Embryonic facial prominence (tissue), 1 donor: ENCODE measurements around the gene TBX15.
"Not testable (repeated sequence)": the region's sequence is repeated elsewhere in the genome, so short reads cannot be mapped to it uniquely, and the experiment has no call there.

ENCODE experiments used
- DNase-seq: peaks from one replicate; pipeline ENCODE4 v3.0.0-alpha.2; 2016; ENCODE audit errors: extremely low spot score

Gene TBX15

DNA sequence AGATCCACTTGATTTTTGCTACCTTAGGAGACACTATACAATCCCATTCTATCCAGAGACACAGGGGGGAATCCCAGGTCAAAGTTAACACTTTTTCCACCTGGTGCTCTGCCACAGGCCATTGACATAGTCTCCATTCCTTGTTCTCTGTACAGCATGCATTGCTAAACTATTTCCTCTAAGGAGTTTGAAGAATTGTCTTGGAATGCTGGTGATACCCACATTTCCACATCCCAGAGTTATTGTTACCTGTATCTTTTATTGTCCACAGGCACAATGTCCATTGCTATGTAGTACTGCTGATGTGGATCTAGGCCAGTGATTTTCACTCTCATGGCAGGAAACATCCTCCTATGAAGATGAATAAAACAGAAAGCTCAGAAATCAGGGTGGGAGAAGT is 61.9 kb downstream of the TBX15 start:
- no peak for DNase-seq

- no peak for DNase-seq
These were observed 62.5 kb downstream of the TBX15 start for GRCh38 chr1:118925651-118926050.

- DNase-seq = no peak
These were observed 64.8 kb downstream of the TBX15 start for GRCh38 chr1:118923319-118923718.

GRCh38 chr1:118921994-118922393 is 66.1 kb downstream of the TBX15 start:
- DNase-seq = no peak

DNA sequence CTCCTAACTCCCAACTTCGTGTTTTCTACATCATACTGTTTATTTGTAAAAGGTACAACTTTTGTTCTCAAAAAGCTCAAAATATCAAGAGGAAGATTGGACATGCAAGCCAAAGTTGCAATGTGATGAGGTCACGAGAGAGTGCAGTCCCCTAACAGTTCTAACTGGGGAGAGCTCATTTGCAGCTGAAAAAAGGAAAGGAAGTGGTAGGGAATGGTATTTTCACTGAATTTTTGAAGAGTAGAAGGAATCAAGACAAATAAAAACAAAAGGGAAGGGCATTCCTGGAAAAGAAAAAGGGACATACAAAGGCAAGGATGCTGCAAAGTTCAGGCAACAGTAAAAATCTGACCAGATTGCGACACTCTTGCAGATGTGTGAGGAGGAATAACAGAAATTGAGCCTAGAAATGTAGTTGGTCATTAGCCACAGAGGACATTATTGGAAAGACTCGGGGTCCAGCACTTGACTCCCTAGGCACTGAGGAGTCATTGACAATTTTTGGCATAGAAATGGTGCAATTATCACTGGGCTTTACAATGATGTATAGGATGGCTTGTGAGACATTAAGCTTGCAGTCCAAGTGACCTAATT is 67.9 kb downstream of the TBX15 start:
- no peak for DNase-seq

DNA sequence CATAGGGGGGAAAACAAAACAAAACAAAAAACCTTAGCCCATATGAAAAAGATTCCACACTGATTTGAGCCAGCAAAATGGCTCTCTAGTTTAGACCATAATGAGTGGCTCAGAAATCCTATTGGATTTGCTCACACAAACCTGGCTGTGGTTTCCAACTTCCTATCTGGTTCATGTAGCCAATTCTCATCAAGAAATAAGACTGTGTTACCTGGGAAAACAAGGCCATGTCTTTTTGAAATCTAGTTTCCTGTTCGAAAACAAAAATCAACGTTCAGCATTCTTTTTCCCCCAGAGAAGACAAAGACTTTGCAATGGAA is 69.2 kb downstream of the TBX15 start:
- no peak for DNase-seq

DNA sequence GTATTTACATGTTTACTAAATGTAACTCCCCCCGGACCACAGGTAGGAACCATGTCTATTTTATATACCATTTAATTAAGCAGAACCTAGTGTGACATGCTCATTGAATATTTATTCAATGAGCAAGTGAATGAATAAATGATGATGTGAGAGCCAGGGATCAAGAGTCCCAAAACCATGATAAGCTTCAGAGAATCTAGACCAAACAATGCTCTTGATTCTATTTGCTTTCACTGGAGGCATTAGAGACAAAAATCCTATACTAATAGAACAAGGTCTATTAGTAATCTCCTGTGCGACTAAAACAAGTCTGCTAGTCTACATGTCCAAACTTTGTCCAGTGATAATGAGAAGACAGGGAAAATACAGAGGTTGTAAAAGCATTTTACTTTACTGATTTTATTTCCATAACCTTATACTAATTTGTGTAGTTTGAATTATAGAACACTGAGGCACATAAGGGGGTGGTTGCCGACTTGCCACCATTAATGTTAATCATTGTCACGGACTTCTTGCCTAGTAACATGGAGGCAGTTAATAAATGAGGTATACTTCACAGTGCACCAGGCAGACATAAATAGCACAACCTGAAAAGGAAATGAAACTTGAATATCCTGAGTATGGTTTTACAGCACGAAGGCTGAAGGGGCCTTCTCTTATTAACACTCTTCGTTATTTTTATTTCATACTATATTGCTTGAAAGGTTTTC is 69.8 kb downstream of the TBX15 start:
- DNase-seq = no peak

DNA sequence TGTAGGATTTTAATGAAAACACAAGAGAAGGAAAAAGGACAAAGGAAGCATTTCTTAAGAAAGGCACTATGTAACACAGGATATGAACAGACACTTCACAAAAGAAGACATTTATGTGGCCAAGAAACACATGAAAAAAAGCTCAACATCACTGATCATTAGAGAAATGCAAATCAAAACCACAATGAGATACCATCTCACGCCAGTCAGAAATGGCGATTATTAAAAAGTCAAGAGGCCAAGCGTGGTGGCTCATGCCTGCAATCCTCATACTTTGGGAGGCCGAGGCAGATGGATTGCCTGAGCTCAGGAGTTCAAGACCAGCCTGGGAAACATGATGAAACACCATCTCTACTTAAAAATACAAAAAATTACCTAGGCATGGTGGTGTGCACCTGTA is 71.8 kb downstream of the TBX15 start:
- DNase-seq = not testable (repeated sequence)

- DNase-seq = no peak
These were observed 73.6 kb downstream of the TBX15 start for GRCh38 chr1:118914379-118915161.

DNA sequence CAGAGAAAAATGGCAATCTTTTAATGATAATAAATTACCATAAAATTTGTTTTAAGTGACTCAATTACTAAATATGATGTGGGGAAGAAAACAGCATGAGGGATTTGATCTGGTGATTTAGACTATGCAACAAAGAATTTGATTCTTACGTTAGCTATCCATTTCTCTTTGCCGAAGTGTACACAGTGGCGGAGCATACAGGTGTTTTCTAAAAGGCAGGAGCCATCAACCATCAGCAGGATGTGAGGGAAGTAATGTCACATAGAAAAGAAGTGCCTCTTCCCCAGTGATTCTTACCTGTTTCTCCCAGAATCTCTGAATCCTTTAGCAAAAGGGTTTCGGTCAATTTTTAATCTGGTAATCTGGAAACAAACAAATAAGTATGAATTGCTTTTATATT is 74.3 kb downstream of the TBX15 start:
- DNase-seq = no peak

DNA sequence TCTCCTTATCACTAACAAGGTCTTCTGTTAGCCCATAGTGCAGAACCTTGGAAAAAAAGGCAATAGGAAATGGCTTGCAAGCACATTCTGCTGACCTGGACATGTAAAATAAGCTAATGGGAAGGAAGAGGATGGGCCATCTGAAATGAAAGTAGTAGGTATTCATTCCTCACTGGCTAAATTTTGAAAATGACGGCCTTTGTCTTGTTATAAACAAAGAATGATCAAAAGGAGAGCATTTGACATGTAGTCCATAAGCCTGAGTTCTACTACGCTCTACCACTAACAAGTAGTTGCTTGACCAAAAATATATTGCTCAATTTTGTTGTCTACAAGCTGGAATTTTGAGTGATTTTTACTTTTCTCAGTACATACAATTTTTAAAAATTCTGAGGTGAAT is 75.6 kb downstream of the TBX15 start:
- no peak for DNase-seq

DNA sequence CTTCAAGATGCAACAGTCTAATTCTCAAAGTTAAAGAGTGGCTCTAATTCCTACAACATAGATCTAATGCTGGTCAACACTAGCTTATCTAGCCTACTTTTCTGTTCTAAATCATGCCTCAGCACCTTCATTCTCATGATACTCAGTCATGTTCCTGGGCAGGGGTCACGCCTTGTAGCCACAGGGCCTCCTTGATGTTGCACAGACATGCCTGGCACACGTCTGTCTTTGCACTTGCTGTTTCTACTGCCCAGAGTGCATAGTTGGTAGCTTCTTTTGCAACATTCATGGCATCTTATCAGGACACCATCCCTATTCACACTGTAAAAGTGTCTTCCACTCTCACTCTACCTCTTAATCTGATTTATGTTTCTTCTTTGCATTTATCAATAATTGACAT is 76.6 kb downstream of the TBX15 start:
- DNase-seq = no peak

- DNase-seq = no peak
These were observed 80.7 kb downstream of the TBX15 start for GRCh38 chr1:118907466-118907865.

GRCh38 chr1:118905671-118906070 is 82.5 kb downstream of the TBX15 start:
- DNase-seq = no peak

DNA sequence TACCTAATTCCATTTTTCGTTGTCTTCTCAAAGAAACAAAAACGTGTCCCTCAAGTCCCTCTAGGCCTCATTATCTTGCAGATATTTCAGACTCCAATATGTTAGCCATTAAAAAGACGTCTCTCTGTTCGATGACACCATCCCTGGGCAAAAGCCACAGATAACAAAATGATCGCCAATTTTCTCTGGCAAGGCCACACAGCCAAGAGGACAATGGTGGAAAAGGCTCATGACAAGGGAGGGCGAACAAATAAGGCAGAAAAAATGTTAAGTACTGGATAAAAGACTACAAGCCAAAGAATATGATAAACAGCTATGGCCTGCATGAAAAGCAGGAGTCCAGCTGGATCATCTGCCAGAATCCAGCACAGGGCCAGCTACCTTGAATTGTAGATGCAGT is 82.9 kb downstream of the TBX15 start:
- no peak for DNase-seq

GRCh38 chr1:118902711-118903191 is 85.4 kb downstream of the TBX15 start:
- no peak for DNase-seq

DNA sequence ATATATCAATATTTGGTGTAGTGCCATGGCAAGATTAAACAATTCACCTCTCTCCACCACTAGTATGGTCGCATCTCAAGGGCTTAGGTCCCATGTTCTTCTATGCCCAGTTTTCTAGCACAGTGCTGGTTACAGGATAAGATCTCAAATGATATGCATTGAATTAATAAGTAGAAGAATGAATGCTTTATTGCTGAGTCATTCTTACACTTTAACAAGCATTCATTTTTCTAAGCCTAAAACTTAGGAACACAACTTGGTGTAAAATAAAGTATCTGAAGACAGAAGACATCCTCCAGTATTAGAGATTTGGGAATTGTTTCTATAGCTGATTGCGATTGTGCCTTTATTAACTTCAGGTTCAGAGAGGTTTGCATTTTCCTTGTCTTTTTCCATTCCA is 85.8 kb downstream of the TBX15 start:
- DNase-seq = no peak

- DNase-seq = no peak
These were observed 87.3 kb downstream of the TBX15 start for GRCh38 chr1:118900643-118901440.

DNA sequence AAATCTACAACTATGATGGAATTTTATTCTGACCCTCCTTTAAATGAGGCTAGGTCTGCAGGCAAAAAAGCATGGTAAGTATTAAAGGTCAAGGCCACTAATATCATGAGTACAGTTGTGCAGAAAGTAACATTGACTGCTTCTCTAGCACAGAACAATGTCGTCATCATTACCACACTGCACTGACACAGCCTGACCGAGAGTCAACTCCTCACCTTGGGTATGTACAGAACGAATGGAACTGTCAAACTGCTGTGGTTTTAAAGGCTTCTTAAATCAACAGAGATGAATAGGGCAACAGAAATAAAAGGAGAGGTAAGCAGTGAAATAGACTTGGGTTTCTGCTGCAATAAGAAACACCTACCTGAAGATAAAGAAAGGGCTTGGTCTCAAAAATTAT is 88.8 kb downstream of the TBX15 start:
- DNase-seq = no peak

GRCh38 chr1:118898712-118899111 is 89.4 kb downstream of the TBX15 start:
- no peak for DNase-seq

- DNase-seq = no peak
These were observed 91.7 kb downstream of the TBX15 start for GRCh38 chr1:118896416-118896815.

DNA sequence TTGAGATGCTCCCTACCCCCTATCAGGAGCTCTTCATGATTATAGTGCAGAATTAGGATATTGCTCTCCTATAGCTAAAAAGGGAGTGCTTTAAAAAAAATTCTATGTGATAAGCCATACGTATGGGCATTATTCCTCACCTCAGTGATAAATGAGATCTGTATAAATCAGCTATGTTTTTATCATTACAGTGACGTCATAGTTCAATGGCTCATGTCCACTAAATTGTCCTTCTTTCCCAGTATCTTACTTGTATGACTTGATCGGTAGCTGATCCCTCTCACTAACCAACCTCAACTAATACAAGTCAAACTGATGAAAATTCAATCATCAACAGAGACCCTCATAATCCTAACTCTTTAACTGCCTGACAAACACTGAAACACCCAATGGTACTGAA is 93.3 kb downstream of the TBX15 start:
- no peak for DNase-seq
